GM21526 (cell line): ENCODE data around the gene CRB1.
A peak's percentile ranks its signal among the peaks of the same experiment; 100 is the strongest.
"Not testable (repeated sequence)": the region's sequence is repeated elsewhere in the genome, so short reads cannot be mapped to it uniquely, and the experiment has no call there.

Experiments
- ATAC-seq: cut with Tn5 transposase; IDR thresholded peaks from one replicate; pipeline ENCODE4 v1.9.1; 2021; ENCODE audit warnings: moderate library complexity; ENCODE audit not compliant: unreplicated experiment, low FRiP score

The CRB1 gene

GRCh38 chr1:197394831-197395608 is 127.0 kb downstream of the CRB1 start:
- no peak for ATAC-seq

- ATAC-seq: no peak
Measured at GRCh38 chr1:197397895-197398294, 129.8 kb downstream of the CRB1 start.

- peak; percentile 89 for ATAC-seq
Measured at GRCh38 chr1:197399755-197400521, 131.9 kb downstream of the CRB1 start.

GRCh38 chr1:197400522-197400902 is 132.5 kb downstream of the CRB1 start:
- ATAC-seq: no peak

GRCh38 chr1:197402189-197402588 is 134.1 kb downstream of the CRB1 start:
- no peak for ATAC-seq

- not testable (repeated sequence) for ATAC-seq
Measured at GRCh38 chr1:197404774-197405173, 136.7 kb downstream of the CRB1 start.

- ATAC-seq: not testable (repeated sequence)
Measured at GRCh38 chr1:197405614-197406013, 137.6 kb downstream of the CRB1 start.

- ATAC-seq: no peak
Measured at GRCh38 chr1:197413564-197413963, 145.5 kb downstream of the CRB1 start.

GRCh38 chr1:197415221-197415620 is 147.2 kb downstream of the CRB1 start:
- no peak for ATAC-seq

GRCh38 chr1:197418693-197419092 is 150.6 kb downstream of the CRB1 start:
- no peak for ATAC-seq

GRCh38 chr1:197422993-197423392 is 154.9 kb downstream of the CRB1 start:
- no peak for ATAC-seq

GRCh38 chr1:197424380-197424779 is 156.3 kb downstream of the CRB1 start:
- ATAC-seq: no peak

- ATAC-seq: no peak
Measured at GRCh38 chr1:197429372-197429771, 161.3 kb downstream of the CRB1 start.

GRCh38 chr1:197435224-197435623 is 167.2 kb downstream of the CRB1 start:
- no peak for ATAC-seq

- ATAC-seq: no peak
Measured at GRCh38 chr1:197437601-197438000, 169.5 kb downstream of the CRB1 start.

- no peak for ATAC-seq
Measured at GRCh38 chr1:197438010-197438790, 170.1 kb downstream of the CRB1 start.

GRCh38 chr1:197439708-197440280 is 171.7 kb downstream of the CRB1 start:
- no peak for ATAC-seq

GRCh38 chr1:197440715-197441114 is 172.7 kb downstream of the CRB1 start:
- ATAC-seq: no peak

- no peak for ATAC-seq
Measured at GRCh38 chr1:197441999-197442414, 174.0 kb downstream of the CRB1 start.

GRCh38 chr1:197444755-197445154 is 176.7 kb downstream of the CRB1 start:
- ATAC-seq: no peak
